Activated CD4-positive, CD25-positive, alpha-beta regulatory T cell treated with anti-CD3 and anti-CD28 coated beads, Interleukin-2, amount 50 U/mL, for 72 hours (primary cell): ENCODE data around the gene CDH23.
A peak's percentile ranks its signal among the peaks of the same experiment; 100 is the strongest.

Experiments used
- DNase-seq: peaks from one replicate; pipeline ENCODE4 v3.0.0; 2021

CDH23 gene

DNA sequence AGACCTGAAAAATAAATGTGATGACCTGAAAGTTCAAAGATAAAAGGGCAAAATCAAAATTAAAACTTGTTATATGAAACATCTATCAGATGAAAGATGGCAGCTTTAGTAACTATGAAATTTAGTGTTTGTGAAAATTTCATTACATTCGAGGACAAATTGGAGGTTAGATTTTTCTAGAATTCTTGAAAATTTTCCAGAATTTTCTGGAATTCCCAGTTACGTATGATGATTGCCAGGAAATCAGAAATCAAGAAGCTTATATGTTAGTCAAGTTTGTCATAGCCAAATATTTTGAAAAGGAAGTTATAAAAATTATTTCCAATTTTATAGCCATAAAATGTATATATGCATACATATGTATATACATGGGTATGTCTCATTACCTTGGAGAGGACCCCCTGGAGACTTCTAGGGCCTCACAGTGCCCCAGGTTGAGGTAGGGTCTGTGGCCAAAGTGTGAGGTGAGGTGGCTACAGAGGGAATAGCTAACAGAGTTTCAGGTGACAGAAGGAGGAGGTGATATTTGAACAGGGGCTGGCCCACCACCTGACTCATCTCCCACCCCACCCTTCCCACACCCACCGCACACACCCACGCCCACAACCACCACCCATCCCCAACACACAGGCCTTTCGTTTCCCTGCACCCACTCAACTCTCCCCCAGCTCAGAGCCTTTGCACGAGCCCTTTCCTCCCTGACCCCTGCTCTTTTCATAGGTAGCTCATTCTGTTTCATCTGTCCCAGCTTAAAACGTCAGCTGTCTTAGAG lies 301.4 kb downstream of the CDH23 start:
- DNase-seq, result peak; percentile 52

DNA sequence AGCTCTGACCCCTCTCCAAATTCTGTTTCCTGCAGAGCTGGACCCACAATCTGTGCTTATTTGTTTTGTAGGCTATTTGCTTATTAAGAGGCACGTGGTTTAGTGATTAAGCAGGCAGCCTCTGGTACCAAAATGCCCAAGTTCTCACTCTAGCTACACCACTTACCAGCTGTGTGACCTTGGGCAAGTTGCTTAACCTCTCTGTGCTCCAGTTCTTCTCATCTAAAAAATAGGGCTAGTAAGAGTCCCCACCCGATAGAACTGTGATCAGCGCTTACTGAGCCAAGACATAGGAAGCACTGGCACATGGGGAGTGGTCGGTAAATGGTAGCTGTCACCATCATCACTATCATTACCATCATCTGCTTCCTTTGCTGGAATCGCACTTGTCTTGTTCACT lies 302.0 kb downstream of the CDH23 start:
- DNase-seq, result no peak

GRCh38 chr10:71700731-71701368 lies 304.1 kb downstream of the CDH23 start:
- no peak for DNase-seq

- DNase-seq, result no peak
Observed at GRCh38 chr10:71701496-71702132, 304.9 kb downstream of the CDH23 start.

DNA sequence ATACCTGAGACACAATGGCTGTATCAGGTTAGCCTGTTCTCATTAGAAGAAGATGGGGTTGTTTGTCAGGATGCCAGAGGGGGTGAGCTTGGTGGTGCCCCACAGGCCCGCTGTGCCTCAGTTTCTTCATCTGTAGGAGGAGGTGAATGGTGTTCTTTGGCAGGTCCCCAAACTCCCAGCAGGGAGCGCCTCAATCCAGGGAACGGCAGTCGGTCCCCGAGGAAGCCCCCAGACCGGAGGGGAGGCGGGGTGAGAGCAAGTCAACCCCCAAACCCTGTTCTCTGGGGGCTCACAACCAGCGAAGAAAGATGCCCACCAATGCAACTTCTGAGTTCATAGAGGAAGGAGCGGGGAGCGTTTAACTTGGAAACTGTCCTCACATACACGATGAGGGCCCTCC lies 306.9 kb downstream of the CDH23 start:
- no peak for DNase-seq

DNA sequence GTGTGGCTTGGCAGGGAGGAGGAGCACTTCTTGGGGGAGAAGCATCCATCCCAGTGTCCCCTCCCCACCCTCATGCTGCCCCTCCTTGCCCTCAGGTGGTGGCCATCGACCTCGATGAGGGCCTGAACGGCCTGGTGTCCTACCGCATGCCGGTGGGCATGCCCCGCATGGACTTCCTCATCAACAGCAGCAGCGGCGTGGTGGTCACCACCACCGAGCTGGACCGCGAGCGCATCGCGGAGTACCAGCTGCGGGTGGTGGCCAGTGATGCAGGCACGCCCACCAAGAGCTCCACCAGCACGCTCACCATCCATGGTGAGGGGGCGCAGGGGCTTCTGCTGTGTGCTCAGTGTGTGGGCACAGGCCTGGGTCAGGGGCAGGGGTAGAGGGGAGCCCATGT lies 308.1 kb downstream of the CDH23 start:
- no peak for DNase-seq

DNA sequence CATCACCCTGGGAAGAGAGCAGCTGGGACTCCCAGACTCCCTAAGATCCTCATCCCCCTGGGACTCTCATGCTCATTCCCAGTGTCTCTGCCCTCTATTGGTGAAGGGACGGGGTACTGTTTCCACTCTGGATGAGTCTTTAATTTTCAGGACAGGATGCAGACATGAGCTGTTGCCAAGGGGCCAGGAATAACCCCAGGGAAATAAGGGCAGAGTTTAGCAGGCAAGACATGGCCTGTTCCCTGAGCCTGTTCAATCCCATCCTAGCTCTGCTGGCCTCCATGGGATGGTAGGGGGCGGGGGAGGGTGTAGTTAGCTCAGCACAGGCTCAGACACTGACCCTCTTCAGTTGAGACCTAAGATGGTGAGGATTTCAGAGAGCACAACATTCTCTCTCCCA lies 308.9 kb downstream of the CDH23 start:
- DNase-seq, result no peak

DNA sequence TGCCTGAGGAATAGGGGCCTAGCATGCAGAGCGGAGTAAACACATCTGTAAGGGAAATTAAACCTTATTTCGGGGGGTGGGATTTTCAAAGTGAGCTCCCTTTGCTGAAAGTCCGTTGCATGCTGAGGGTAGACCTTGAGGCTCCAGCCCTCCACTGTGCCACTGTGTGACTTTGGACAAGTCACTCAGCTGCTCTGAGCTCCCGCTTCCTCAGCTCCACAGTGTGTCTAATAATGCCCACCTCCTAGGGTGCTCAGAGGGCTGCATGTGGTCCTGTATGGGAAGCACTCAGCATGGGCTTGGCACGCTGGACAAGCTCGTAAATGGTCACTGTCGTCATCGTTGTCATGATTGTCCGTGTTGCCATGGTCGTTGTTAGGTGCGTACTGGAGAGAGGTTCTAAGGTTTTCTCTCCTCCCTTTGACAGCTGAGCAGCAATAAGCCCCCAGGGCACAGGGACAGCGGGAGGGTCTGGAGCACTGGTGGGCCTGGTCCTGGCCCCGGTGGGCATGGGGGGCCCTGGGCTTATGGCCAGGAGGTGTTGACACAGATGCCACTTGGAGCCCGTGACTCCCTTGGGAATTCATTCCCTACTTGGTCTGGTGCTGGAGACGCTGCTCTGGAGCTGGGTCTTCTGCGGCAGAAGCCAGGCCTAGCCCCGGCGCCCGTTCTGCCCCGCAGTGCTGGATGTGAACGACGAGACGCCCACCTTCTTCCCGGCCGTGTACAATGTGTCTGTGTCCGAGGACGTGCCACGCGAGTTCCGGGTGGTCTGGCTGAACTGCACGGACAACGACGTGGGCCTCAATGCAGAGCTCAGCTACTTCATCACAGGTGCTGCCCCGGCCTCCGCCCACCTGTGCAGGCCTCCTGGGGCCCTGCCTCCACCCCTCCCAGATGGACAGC lies 309.7 kb downstream of the CDH23 start:
- DNase-seq, result no peak

- DNase-seq, result no peak
Observed at GRCh38 chr10:71707240-71707789, 310.6 kb downstream of the CDH23 start.

DNA sequence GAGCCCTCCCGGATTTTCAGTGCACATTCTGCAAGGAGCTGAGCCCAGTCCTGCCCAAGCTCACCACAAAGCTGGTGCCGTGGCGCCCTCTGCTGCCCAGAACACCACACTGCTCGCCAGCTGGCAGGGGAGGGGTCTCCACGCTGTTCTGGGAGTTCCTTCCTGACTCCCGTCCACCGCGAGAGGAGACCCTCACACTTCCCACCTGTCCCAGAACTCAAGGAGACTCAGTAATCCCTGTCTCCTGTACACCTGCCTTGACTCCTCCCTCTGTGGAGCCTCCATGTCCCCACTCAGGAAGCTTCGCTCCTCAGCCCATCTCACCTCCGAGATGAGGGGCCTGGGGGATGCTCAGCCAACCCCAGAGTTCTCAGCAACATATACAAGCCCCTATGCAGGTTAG lies 311.6 kb downstream of the CDH23 start:
- DNase-seq, result peak; percentile 77

DNA sequence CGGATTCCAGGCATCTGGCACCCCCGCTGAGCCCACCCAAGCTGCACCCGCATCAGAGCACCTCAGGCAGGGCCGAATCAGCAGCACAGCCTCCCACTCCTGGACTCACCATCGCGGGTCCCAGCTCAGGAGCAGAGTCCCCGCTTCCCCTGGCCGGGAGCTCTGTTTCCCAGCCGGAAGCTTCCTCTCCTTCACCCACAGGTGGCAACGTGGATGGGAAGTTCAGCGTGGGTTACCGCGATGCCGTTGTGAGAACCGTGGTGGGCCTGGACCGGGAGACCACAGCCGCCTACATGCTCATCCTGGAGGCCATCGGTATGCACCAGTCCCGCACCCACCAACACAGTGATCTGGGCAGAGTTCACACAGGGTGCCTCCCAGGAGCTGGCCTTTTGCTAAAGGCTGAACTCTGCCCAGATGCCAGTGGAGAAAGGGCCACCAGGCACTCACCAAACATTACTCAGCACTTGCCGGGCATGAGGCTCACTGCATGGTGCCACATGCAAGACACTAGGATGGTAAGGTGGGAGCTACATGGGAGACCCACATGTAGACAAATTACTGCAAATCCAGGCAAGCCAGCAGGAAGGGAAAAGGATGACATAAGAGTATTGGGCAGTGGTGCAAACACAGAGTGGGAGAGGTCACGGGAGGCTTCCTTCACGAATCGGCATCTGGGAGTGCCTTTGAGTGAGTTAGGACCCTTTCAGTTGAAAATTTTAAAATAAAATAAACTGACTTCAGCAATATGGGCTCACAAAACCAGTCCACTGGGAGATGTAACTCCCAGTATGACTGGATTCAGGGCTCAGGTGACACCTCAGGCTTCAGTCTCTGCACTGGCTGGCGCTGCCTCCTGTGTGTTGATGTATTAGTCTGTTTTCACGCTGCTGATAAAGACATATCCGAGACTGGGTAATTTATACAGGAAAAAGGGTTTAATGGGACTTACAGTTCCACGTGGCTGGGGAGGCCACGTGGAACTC lies 312.5 kb downstream of the CDH23 start:
- no peak for DNase-seq

- DNase-seq, result no peak
Observed at GRCh38 chr10:71710519-71710918, 313.8 kb downstream of the CDH23 start.

GRCh38 chr10:71711052-71711623 lies 314.4 kb downstream of the CDH23 start:
- no peak for DNase-seq

- DNase-seq, result no peak
Observed at GRCh38 chr10:71712170-71712569, 315.4 kb downstream of the CDH23 start.

- DNase-seq, result peak; percentile 50
Observed at GRCh38 chr10:71712572-71713134, 315.9 kb downstream of the CDH23 start.

GRCh38 chr10:71713135-71714030 lies 316.7 kb downstream of the CDH23 start:
- DNase-seq, result peak; percentile 50

DNA sequence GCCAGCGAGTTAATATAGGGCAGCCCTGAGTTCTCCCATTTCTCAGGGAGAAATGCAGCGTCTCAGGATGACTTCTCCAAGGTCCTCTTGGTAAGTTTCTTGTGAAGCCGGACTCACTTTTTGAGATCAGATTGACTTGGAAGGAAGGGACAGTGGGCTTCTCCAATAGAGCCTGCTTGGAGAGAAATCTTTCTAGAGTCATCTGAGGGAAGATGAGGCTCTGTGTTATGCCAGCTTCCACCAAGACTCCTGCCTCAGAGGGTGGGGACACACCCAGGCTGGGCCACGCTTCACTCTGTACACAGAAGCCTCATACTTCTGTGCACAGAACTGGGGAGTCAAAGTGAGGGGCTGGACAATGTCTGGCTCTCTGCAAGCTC lies 317.3 kb downstream of the CDH23 start:
- DNase-seq, result no peak

DNA sequence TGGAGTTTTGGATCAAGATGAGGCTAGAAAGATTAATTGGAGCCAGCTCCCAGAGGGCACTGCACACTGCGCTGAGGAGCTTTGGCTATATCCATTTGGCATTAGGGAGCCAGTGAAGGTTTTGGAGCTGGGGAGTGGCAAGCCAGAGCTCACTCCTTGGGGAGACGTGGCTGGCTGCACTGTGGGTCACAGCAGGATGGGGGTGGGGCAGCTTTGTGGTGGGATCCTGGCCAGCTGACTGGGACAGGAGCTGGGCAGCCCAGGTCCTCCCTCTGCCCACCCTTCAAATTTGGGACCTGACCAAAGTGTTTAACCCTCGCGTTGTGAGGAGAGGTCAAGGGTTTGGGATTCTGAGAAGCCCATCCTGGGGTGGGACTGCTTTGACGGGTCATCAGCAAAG lies 317.9 kb downstream of the CDH23 start:
- no peak for DNase-seq

DNA sequence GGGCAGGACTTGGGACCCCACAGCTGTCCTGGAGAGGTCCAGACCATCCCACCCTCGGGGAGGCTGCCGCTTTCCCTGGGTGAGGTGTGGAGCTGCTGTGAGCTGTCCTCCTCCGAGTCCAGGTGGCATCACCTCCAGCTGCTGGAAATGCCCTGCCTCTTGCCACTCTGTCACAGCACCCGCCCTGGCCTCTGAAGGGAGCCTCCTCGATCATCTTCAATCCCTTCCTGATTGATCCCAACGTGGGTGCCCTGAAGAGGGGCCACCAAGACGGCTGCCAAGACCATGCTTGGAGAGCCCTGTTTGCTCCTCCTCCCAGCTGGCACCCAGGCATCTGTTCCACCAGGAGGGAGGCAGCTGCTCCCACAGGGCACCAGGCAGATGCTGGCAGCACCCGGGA lies 318.3 kb downstream of the CDH23 start:
- no peak for DNase-seq

- DNase-seq, result no peak
Observed at GRCh38 chr10:71715860-71716259, 319.1 kb downstream of the CDH23 start.
